HCT116 (cell line): ENCODE measurements around the gene CISH. TPM values are rescaled to one million over a fixed set of nuclear protein-coding genes. Genes with fewer than 3 reads are reported as not detected.

Experiments used
- ATAC-seq: fragments of 200-7000 bp; cut with Tn5 transposase; 2 replicates; pipeline ENCODE4 v1.9.1; 2020; ENCODE audit warnings: mild to moderate bottlenecking, moderate library complexity
- BruUV-seq: library from RNA; stranded (reverse); fragments of 400-500 nt; replicated peaks from 2 replicates; lab custom pipeline; 2021; lab: Mats Ljungman, UMichigan
- CTCF ChIA-PET: fragments of 300-600 bp; sonication (Branson Sonifier 250); formaldehyde crosslinking; loops from one replicate; lab custom pipeline; 2021; ENCODE audit warnings: antibody characterized with exemption; lab: Charles Lee
- POLR2A ChIA-PET: fragments of 300-600, 350-600 bp; sonication (Branson Sonifier 250); formaldehyde crosslinking; loops from one replicate; lab custom pipeline; 2021; ENCODE audit warnings: antibody characterized with exemption; lab: Charles Lee
- RAD21 ChIA-PET, 2 experiments: fragments of 300-600 bp; sonication (Branson Sonifier 250); formaldehyde crosslinking; loops; one replicate each; lab custom pipeline; 2023; ENCODE audit warnings: low total read pairs in 2 of 2; ENCODE audit not compliant: uncharacterized antibody in 2 of 2, unreplicated experiment in 2 of 2, low non-redundant PET in 1 of 2; lab: Charles Lee
- DNase-seq: peaks from one replicate; pipeline ENCODE4 v3.0.0-alpha.2; 2010; ENCODE audit warnings: low read depth, low spot score
- H2AFZ ChIP-seq: fragments of 200-600 bp; shearing (Covaris generic), sonication (generic); 2 replicates; pipeline ENCODE4 v1.6.1; 2017; ENCODE audit warnings: low read depth, mixed run types, mixed read lengths, antibody characterized with exemption, low read length; ENCODE audit not compliant: poor library complexity, severe bottlenecking
- H3K27ac ChIP-seq: 2 replicates; pipeline ENCODE4 v1.5.1; 2012; ENCODE audit warnings: low read depth, low read length
- H3K27me3 ChIP-seq: fragments of 200-600 bp; sonication (generic); 2 replicates; pipeline ENCODE4 v1.6.1; 2016; ENCODE audit warnings: mixed run types, low read length, mixed read lengths; ENCODE audit not compliant: insufficient read depth
- H3K36me3 ChIP-seq, 2 experiments: fragments of 200-500 bp in 1 of 2; fragments of 200-600 bp in 1 of 2; sonication (Bioruptor generic) in 1 of 2; sonication (generic) in 1 of 2; 2 replicates each; pipeline versions ENCODE4 v1.5.1 to v1.6.1; 2014 to 2016; ENCODE audit warnings: low read length in 2 of 2, inconsistent platforms in 1 of 2, mixed read lengths in 1 of 2, mixed run types in 1 of 2; ENCODE audit not compliant: insufficient read depth in 2 of 2, control insufficient read depth in 1 of 2
- H3K4me1 ChIP-seq, 2 experiments: fragments of 200-600 bp in 1 of 2; sonication (generic) in 1 of 2; 2 replicates each; pipeline versions ENCODE4 v1.5.1 to v1.6.1; 2012 to 2017; ENCODE audit warnings: low read length in 2 of 2, inconsistent platforms in 1 of 2, mild to moderate bottlenecking in 1 of 2, mixed read lengths in 1 of 2, mixed run types in 1 of 2, moderate library complexity in 1 of 2; ENCODE audit not compliant: insufficient read depth in 2 of 2, control insufficient read depth in 1 of 2
- H3K4me2 ChIP-seq: fragments of 200-600 bp; sonication (generic); 2 replicates; pipeline ENCODE4 v1.6.1; 2017; ENCODE audit warnings: mixed run types, low read length, mixed read lengths
- H3K4me3 ChIP-seq, 2 experiments: fragments of 200-600 bp in 1 of 2; sonication (generic) in 1 of 2; replicated peaks in 1 of 2; 2 replicates each; pipeline ENCODE4 v1.5.1; 2011 to 2016; ENCODE audit warnings: low read length in 2 of 2, control low read depth in 1 of 2, low read depth in 1 of 2, mild to moderate bottlenecking in 1 of 2, mixed read lengths in 1 of 2, mixed run types in 1 of 2
- H3K79me2 ChIP-seq: fragments of 200-600 bp; sonication (generic); 2 replicates; pipeline ENCODE4 v1.6.1; 2017; ENCODE audit warnings: mild to moderate bottlenecking, mixed run types, low read length, moderate library complexity, mixed read lengths; ENCODE audit not compliant: insufficient read depth
- H3K9ac ChIP-seq: fragments of 200-600 bp; sonication (generic); 2 replicates; pipeline ENCODE4 v1.6.1; 2016; ENCODE audit warnings: low read length, mixed read lengths
- H3K9me2 ChIP-seq: fragments of 200-600 bp; sonication (generic), shearing (Covaris generic); 2 replicates; pipeline ENCODE4 v1.6.1; 2017; ENCODE audit warnings: mixed run types, mild to moderate bottlenecking, moderate library complexity; ENCODE audit not compliant: insufficient read depth
- H3K9me3 ChIP-seq, 2 experiments: fragments of 200-500 bp in 1 of 2; fragments of 200-600 bp in 1 of 2; sonication (Bioruptor generic) in 1 of 2; sonication (generic) in 1 of 2; 2 replicates each; pipeline ENCODE4 v1.6.1; 2014 to 2017; ENCODE audit warnings: low read length in 2 of 2, mixed read lengths in 2 of 2, inconsistent platforms in 1 of 2, low read depth in 1 of 2, mild to moderate bottlenecking in 1 of 2, mixed run types in 1 of 2, moderate library complexity in 1 of 2; ENCODE audit not compliant: control insufficient read depth in 1 of 2, insufficient read depth in 1 of 2
- H4K20me1 ChIP-seq: fragments of 200-600 bp; sonication (generic), shearing (Covaris generic); 2 replicates; pipeline ENCODE4 v1.6.1; 2017; ENCODE audit warnings: mixed run types, mild to moderate bottlenecking, moderate library complexity; ENCODE audit not compliant: insufficient read depth
- CEBPB ChIP-seq: IDR thresholded peaks from 2 replicates; pipeline ENCODE4 v1.6.1; 2012; ENCODE audit warnings: low read depth
- EGR1 ChIP-seq: IDR thresholded peaks from 2 replicates; pipeline ENCODE4 v1.6.1; 2012; ENCODE audit warnings: low read depth
- SIN3A ChIP-seq: IDR thresholded peaks from 2 replicates; pipeline ENCODE4 v1.6.1; 2012; ENCODE audit warnings: low read depth
- TCF7L2 ChIP-seq: IDR thresholded peaks from 2 replicates; pipeline ENCODE4 v1.7.0; 2011; ENCODE audit warnings: borderline replicate concordance, inconsistent platforms; ENCODE audit not compliant: insufficient read depth, insufficient read length; ENCODE audit errors: extremely low read depth
- ZFX ChIP-seq: fragments of 450-650 bp; IDR thresholded peaks from 2 replicates; pipeline ENCODE4 v1.6.1; 2017
- intact Hi-C: fragments of 100-400 bp; cut with micrococcal nuclease; formaldehyde crosslinking; loops from 2 replicates; pipeline ENCODE4 v1.10.0; 2022
- total RNA-seq: library from RNA; stranded (reverse); gene quantifications from one replicate; pipeline ENCODE4 v1.2.1, GENCODE V29; 2021; ENCODE audit not compliant: unreplicated experiment
- TF ChIP-seq, protein P1 (sequence below), 3 experiments: fragments of 200-600 bp in 1 of 3; sonication (generic) in 1 of 3; IDR thresholded peaks in 2 of 3; conservative IDR thresholded peaks in 1 of 3; 2 replicates each; pipeline ENCODE4 v1.5.1; 2012 to 2017; ENCODE audit warnings: low read depth in 2 of 3, low read length in 2 of 3, antibody characterized with exemption in 1 of 3, borderline replicate concordance in 1 of 3, control low read depth in 1 of 3, mild to moderate bottlenecking in 1 of 3, mixed read lengths in 1 of 3, mixed run types in 1 of 3, moderate library complexity in 1 of 3; ENCODE audit not compliant: insufficient read depth in 1 of 3
- TF ChIP-seq, protein P2 (sequence below): IDR thresholded peaks from 2 replicates; pipeline ENCODE4 v1.6.1; 2011; ENCODE audit warnings: mild to moderate bottlenecking, low read length, moderate library complexity; ENCODE audit not compliant: insufficient replicate concordance; ENCODE audit errors: extremely low read depth

The CISH gene
- total RNA-seq, 1 experiment from 2014 or later, result 4.5 TPM

DNA sequence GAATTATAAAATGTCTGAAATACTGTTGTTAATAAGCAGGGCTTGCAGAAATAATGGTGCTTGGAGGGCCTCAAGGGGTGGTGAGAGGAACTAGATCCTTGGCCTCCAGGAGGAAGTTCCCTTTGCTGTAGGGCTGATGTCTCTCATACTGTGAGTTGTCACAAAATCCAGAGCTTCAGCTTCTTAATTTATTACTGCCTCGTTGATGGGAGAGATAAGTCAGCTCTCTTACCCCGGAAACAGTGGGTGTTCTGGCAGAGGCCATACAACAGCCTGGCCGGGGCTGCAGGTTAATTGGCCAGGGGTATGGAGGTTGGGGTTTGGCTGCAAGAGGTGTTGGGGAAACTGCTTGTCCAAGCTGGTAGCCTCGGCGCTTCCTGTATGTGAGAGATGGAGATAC, 20.9 kb upstream of the CISH start:
- intact Hi-C loops, result no loop called here
- Histone ChIP-seq H4K20me1 (no peaks in the 10 kb centered on the region; the same call in 1 of the 2 replicates), H3K79me2 (peaks cover 92% of the 10 kb centered on the region), H3K4me2 (no peak overlapping the region), H3K27me3 (no peaks in the 10 kb centered on the region), H3K4me1 (peaks cover 24 to 71% of the 10 kb centered on the region in 2 experiments), H3K27ac (no peak overlapping the region), H3K9ac (no peak overlapping the region), H3K36me3 (peaks cover 0 to 3% of the 10 kb centered on the region in 2 experiments; a peak in 1 of 4 replicates), H3K4me3 (no peak overlapping the region), H3K9me3 (no peaks in the 10 kb centered on the region), H3K9me2 (no peaks in the 10 kb centered on the region), H2AFZ (no peak overlapping the region)
- no peak for ATAC-seq
- BruUV-seq, result no TSS peak
- no peak for TF ChIP-seq TCF7L2
- TF ChIP-seq CEBPB, result no peak
- no peak for TF ChIP-seq EGR1
- TF ChIP-seq ZFX, result no peak
- no peak for TF ChIP-seq SIN3A
- no peak for DNase-seq
- ChIA-PET RAD21 (no interaction called here), CTCF (no interaction called here), POLR2A (interaction anchor here (0.9 kb wide), 1 partner anchor 16 kb away, joined by 3 read pairs; the partner anchor contains the start of gene MAPKAPK3)

DNA sequence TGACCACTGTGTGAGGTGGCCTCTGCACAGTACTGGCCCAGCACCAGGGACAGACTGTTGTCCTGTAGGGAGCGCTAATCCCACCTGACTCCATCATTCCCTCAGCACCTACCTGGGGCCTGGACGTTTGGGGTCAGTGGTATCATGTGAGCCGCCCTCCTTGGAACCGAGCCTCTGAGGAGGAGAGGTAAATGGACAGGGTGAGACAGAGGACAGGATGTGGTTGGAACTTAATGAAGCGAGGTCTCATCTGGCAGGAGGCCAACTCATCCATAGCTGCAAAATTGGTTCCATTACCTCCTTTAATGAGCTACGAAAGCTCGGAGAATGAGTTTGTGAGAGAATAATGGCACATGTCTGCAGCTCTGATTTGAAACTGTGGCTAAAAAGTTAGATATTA, 19.3 kb upstream of the CISH start:
- peaks cover 0 to 3% of the 10 kb centered on the region in 2 experiments; a peak in 1 of 4 replicates for H3K36me3 ChIP-seq
- RAD21 ChIA-PET, result no interaction called here
- no peak overlapping the region for H3K4me3 ChIP-seq
- H3K4me1 ChIP-seq, result peaks cover 40 to 71% of the 10 kb centered on the region in 2 experiments
- no peak overlapping the region for H3K27ac ChIP-seq
- H3K9ac ChIP-seq, result no peak overlapping the region
- H3K4me2 ChIP-seq, result peak overlapping the region; percentile 18
- no TSS peak for BruUV-seq
- CTCF ChIA-PET, result no interaction called here
- no peaks in the 10 kb centered on the region; the same call in 1 of the 2 replicates for H4K20me1 ChIP-seq
- peaks cover 87% of the 10 kb centered on the region for H3K79me2 ChIP-seq
- H3K9me3 ChIP-seq, result no peaks in the 10 kb centered on the region
- no peaks in the 10 kb centered on the region for H3K9me2 ChIP-seq
- intact Hi-C loops, result no loop called here
- TF ChIP-seq, protein P1, sequence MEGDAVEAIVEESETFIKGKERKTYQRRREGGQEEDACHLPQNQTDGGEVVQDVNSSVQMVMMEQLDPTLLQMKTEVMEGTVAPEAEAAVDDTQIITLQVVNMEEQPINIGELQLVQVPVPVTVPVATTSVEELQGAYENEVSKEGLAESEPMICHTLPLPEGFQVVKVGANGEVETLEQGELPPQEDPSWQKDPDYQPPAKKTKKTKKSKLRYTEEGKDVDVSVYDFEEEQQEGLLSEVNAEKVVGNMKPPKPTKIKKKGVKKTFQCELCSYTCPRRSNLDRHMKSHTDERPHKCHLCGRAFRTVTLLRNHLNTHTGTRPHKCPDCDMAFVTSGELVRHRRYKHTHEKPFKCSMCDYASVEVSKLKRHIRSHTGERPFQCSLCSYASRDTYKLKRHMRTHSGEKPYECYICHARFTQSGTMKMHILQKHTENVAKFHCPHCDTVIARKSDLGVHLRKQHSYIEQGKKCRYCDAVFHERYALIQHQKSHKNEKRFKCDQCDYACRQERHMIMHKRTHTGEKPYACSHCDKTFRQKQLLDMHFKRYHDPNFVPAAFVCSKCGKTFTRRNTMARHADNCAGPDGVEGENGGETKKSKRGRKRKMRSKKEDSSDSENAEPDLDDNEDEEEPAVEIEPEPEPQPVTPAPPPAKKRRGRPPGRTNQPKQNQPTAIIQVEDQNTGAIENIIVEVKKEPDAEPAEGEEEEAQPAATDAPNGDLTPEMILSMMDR (IDR thresholded peaks at IDR 0.05 in 2 of 3, conservative IDR thresholded peaks at IDR 0.05 in 1 of 3; ENCODE audit: borderline replicate concordance in 1 of 3, insufficient read depth in 1 of 3, low read depth in 2 of 3, low read length in 2 of 3), result 0 out of 6 replicates have a peak, but pooled peaks of 1 of the 3 experiments have one; percentile 12
- TF ChIP-seq, protein P2, sequence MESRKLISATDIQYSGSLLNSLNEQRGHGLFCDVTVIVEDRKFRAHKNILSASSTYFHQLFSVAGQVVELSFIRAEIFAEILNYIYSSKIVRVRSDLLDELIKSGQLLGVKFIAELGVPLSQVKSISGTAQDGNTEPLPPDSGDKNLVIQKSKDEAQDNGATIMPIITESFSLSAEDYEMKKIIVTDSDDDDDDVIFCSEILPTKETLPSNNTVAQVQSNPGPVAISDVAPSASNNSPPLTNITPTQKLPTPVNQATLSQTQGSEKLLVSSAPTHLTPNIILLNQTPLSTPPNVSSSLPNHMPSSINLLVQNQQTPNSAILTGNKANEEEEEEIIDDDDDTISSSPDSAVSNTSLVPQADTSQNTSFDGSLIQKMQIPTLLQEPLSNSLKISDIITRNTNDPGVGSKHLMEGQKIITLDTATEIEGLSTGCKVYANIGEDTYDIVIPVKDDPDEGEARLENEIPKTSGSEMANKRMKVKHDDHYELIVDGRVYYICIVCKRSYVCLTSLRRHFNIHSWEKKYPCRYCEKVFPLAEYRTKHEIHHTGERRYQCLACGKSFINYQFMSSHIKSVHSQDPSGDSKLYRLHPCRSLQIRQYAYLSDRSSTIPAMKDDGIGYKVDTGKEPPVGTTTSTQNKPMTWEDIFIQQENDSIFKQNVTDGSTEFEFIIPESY, result no peak
- TF ChIP-seq, all 23 proteins: peak for 1
- POLR2A ChIA-PET, result no interaction called here
- no peak for ATAC-seq
- H3K27me3 ChIP-seq, result no peaks in the 10 kb centered on the region
- no peak overlapping the region for H2AFZ ChIP-seq
- DNase-seq, result no peak
